ENCODE results near the gene PCDH9.

DNA sequence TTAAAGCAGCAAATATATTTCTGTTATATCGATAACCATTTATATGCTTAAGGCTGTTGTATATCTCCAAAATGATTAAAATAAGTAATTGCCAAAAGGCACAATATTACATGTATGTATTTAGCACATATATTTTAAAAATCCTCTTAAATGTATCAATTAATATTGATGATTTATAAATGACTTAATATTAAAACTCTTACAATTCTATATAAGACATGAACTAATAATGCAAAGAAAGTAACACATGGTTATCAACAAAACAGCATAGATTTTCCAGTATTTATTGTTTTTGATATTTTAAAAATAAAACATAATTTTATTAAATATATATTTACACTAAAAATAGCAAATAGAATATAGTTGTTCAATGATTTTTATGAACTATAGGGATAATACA lies 32.4 kb downstream of the PCDH9 start:
- TF ChIP-seq, protein P1, sequence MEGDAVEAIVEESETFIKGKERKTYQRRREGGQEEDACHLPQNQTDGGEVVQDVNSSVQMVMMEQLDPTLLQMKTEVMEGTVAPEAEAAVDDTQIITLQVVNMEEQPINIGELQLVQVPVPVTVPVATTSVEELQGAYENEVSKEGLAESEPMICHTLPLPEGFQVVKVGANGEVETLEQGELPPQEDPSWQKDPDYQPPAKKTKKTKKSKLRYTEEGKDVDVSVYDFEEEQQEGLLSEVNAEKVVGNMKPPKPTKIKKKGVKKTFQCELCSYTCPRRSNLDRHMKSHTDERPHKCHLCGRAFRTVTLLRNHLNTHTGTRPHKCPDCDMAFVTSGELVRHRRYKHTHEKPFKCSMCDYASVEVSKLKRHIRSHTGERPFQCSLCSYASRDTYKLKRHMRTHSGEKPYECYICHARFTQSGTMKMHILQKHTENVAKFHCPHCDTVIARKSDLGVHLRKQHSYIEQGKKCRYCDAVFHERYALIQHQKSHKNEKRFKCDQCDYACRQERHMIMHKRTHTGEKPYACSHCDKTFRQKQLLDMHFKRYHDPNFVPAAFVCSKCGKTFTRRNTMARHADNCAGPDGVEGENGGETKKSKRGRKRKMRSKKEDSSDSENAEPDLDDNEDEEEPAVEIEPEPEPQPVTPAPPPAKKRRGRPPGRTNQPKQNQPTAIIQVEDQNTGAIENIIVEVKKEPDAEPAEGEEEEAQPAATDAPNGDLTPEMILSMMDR (IDR thresholded peaks at IDR 0.05; ENCODE audit: insufficient read depth, low read depth, low read length) = no peak
- TF ChIP-seq EZH2 (IDR thresholded peaks at IDR 0.05; ENCODE audit: insufficient read depth, low read length) = no peak

Data from astrocyte (in vitro differentiated cells and primary cell).